Measurements from ENCODE around the gene PNPO.
"Not testable (repeated sequence)": the region's sequence is repeated elsewhere in the genome, so short reads cannot be mapped to it uniquely, and the experiment has no call there.

Gene PNPO

GRCh38 chr17:47980541-47980940 is 39.2 kb downstream of the PNPO start:
- DNase-seq = no peak

DNA sequence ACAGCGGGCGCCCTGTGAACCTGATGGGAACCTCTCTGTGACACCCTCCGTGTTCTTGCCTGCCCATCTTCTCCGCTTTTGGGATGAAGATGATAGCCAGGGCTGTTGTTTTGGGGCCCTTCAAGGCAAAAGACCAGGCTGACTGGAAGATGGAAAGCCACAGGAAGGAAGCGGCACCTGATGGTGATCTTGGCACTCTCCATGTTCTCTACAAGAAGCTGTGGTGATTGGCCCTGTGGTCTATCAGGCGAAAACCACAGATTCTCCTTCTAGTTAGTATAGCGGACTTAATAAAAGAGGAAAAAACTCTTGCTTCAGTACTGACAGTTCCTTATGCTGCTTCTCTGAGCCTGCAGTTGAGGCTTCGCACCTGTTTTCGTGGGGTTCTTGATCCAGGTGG is 40.1 kb downstream of the PNPO start:
- DNase-seq = no peak

- DNase-seq = no peak
Measured at GRCh38 chr17:47982091-47982617, 40.8 kb downstream of the PNPO start.

GRCh38 chr17:47982645-47983390 is 41.4 kb downstream of the PNPO start:
- DNase-seq = no peak

- DNase-seq = no peak
Measured at GRCh38 chr17:47983492-47984223, 42.3 kb downstream of the PNPO start.

GRCh38 chr17:47986520-47986919 is 45.1 kb downstream of the PNPO start:
- no peak for DNase-seq

DNA sequence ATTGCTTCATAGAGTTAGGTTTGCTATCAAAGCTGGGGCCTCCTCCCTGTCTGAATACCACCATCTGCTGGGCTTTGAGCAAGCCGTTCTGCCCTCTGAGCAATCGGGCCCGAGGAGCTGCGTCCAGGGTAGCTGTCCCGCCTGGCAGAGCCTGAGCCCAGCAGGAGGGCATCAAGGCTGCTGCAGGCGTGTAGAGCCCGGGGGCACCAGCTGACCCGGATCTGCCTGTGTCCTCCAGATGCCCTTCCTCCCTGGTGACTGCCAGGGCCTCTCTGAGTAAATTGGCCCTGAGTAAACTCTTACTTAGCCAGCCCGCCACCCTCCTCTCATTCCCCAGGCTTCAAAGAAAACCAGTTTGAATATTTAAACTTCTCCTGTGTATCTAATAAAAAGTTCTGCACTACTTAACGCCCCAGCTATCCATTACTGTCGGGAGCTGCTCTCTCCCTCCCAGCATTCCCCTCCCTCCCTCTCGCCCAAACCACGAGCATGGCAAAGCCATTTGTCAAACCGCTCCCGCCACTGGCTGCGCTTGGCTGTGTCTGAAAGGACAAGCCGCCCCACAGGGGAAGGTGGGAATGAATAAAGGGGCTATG is 46.0 kb downstream of the PNPO start:
- no peak for DNase-seq

GRCh38 chr17:47988445-47988844 is 47.1 kb downstream of the PNPO start:
- not testable (repeated sequence) for DNase-seq

GRCh38 chr17:47989159-47989558 is 47.8 kb downstream of the PNPO start:
- no peak for DNase-seq

GRCh38 chr17:47989700-47990099 is 48.3 kb downstream of the PNPO start:
- no peak for DNase-seq

DNA sequence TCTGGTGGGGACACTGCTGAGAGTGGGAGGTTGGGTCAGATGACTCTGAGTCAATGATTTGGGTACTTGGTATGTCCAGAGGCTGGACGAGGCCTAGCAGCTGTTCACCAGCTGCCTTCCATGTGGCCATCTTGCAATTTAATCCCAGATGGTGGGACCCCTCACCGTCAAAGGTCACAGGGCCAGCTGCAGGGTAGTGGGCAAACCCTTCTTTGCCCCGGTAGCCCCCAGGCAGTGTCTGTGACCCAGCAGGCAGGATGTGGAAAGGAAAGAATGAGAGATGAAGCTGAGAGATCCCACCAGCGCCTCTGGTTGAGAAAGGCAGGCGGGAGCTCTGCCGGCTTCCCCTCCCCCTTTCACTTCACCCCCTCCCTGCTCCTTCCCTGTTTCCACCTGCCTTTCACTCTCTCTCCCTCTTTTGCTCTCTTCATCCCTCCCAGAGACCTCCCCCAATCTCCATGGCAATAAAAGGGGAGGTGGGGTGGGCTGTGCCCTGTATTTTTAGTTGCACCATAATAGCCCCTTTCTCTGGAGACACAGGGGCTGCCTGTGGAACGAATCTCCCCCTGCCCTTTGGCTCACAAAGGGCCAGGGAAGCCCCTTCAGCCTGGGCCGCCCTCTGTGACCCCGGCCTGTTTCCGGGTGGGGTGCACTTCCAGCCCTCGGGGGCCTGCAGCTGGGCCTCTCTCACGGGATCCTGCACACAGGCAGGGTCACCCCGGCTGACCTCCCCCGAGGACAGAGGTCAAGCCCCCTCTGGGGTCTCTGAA is 49.8 kb downstream of the PNPO start:
- DNase-seq = no peak

DNA sequence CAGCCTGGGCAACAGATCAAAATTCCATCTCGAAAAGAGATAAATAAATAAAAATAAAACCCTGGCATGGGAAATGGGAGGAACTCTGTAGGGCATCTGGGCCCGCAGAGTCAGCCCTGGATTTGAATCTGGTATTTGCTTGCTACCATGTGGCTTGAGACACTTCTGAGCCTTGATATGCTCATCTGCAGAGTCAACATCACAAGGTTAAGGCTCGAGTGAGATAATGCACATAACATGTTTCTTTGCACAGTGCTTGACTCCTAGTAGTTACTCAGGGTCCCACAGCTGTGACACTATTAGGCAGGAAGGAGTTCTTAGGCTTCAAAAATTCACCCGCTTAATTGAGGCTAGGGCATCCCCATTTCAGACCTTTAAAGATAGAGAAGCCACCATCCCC is 50.8 kb downstream of the PNPO start:
- DNase-seq = no peak

- no peak for DNase-seq
Measured at GRCh38 chr17:47993031-47993564, 51.7 kb downstream of the PNPO start.

GRCh38 chr17:47993964-47994363 is 52.6 kb downstream of the PNPO start:
- no peak for DNase-seq

- no peak for DNase-seq
Measured at GRCh38 chr17:47994724-47995123, 53.4 kb downstream of the PNPO start.

- no peak for DNase-seq
Measured at GRCh38 chr17:47995241-47995935, 54.0 kb downstream of the PNPO start.

GRCh38 chr17:47996201-47996600 is 54.8 kb downstream of the PNPO start:
- no peak for DNase-seq

GRCh38 chr17:47997586-47997985 is 56.2 kb downstream of the PNPO start:
- no peak for DNase-seq

GRCh38 chr17:47998044-47998443 is 56.7 kb downstream of the PNPO start:
- no peak for DNase-seq
